Spleen (tissue), 7 donors: ENCODE measurements around the gene GRK7.

Source experiments
- POLR2A ChIP-seq, 3 donors: fragments of 450-650 bp; IDR thresholded peaks; one replicate each; pipeline ENCODE4 v1.5.1; 2017; ENCODE audit warnings: antibody characterized with exemption in 3 of 3, mild to moderate bottlenecking in 1 of 3
- TF ChIP-seq, protein P1 (sequence below), 11 experiments: fragments of 200-600 bp in 7 of 11; fragments of 450-650 bp in 4 of 11; sonication (generic) in 4 of 11; IDR thresholded peaks in 8 of 11; conservative IDR thresholded peaks in 3 of 11; 1 replicate in 7 of 11; 2 replicates in 4 of 11; pipeline versions ENCODE4 v1.4.0 to v1.8.0; 2016 to 2021; ENCODE audit warnings: antibody characterized with exemption in 11 of 11, inconsistent platforms in 4 of 11, mild to moderate bottlenecking in 1 of 11
- donor health status: DM: no; HTN: no; CAD: no; lungs with moderate emphysema.
- donor health status: DM: no; HTN: no; CAD: no.
- donor health status: DM: no; HTN: no; CAD: no.

DNA sequence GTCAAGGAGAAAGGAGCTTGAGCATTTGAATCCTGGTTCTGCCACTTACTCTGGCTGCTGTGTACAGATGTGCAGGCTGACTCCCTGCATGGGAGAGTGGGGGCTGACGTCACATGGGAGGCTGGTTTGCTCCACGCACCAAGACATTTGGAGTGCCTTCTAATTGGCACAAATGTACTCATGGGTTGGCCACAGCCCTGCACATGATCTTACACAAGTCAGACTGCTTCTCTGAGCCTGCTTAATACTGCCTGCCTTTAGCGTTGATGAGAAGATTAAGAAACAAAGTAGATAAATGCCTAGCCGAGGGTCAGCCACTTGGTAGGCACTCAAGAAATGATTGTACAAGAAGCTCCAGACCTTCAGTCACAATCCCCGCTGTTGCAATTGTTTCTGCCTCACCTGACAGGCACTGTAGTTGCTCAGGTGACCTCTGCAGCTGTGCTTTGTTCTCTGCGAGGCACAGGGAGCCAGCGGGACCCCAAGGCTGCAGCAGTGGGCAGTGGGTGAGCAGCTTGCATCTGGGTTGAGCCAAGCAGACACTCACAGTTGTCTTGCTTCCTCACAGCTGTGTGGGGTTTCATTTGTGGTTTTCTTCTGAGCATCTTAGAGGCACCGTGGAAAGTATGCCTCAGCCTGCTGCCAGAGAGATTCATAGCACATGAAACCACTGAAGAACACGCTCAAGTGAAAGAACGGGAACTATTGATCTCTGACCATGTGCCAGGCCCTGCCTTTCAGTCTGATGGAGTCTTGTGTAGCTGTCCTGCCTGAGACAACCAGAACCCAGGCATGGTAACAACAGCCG lies 33.1 kb downstream of the GRK7 start:
- TF ChIP-seq, protein P1, sequence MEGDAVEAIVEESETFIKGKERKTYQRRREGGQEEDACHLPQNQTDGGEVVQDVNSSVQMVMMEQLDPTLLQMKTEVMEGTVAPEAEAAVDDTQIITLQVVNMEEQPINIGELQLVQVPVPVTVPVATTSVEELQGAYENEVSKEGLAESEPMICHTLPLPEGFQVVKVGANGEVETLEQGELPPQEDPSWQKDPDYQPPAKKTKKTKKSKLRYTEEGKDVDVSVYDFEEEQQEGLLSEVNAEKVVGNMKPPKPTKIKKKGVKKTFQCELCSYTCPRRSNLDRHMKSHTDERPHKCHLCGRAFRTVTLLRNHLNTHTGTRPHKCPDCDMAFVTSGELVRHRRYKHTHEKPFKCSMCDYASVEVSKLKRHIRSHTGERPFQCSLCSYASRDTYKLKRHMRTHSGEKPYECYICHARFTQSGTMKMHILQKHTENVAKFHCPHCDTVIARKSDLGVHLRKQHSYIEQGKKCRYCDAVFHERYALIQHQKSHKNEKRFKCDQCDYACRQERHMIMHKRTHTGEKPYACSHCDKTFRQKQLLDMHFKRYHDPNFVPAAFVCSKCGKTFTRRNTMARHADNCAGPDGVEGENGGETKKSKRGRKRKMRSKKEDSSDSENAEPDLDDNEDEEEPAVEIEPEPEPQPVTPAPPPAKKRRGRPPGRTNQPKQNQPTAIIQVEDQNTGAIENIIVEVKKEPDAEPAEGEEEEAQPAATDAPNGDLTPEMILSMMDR (IDR thresholded peaks at IDR 0.05 in 8 of 11, conservative IDR thresholded peaks at IDR 0.05 in 3 of 11), result no peak
- TF ChIP-seq POLR2A (IDR thresholded peaks at IDR 0.05), result no peak
